Keratinocyte (primary cell): ENCODE results near the gene BDKRB2. TPM values are rescaled to one million over a fixed set of nuclear protein-coding genes. Genes with fewer than 3 reads are reported as not detected.

ENCODE experiments used
- DNase-seq: peaks from one replicate; pipeline ENCODE4 v3.0.0-alpha.2; 2011; ENCODE audit warnings: low read depth, missing footprints, low spot score
- FAIRE-seq: peaks from 2 replicates; lab custom pipeline; 2011; peaks lifted over from hg19 to GRCh38; lab: Jason Lieb, UNC
- H2AFZ ChIP-seq: 2 replicates; pipeline ENCODE4 v1.6.0; 2012; ENCODE audit warnings: low read length, control low read depth, inconsistent platforms; ENCODE audit not compliant: control insufficient read depth
- H3K27ac ChIP-seq: 2 replicates; pipeline ENCODE4 v1.5.1; 2011; ENCODE audit warnings: low read length; ENCODE audit not compliant: control insufficient read depth, insufficient read depth
- H3K27me3 ChIP-seq: 3 replicates; pipeline ENCODE4 v1.6.0; 2011; ENCODE audit warnings: low read length; ENCODE audit not compliant: control insufficient read depth, insufficient read depth; ENCODE audit errors: extremely low read depth
- H3K36me3 ChIP-seq, 2 experiments: 2 replicates in 1 of 2; 3 replicates in 1 of 2; pipeline ENCODE4 v1.5.1; 2011; ENCODE audit warnings: low read length in 2 of 2, mild to moderate bottlenecking in 1 of 2; ENCODE audit not compliant: control insufficient read depth in 2 of 2, insufficient read depth in 2 of 2; ENCODE audit errors: extremely low read depth in 1 of 2
- H3K4me1 ChIP-seq: 3 replicates; pipeline ENCODE4 v1.5.1; 2011; ENCODE audit warnings: low read length; ENCODE audit not compliant: control insufficient read depth, insufficient read depth; ENCODE audit errors: extremely low read depth
- H3K4me2 ChIP-seq: 3 replicates; pipeline ENCODE4 v1.6.0; 2011; ENCODE audit warnings: low read depth, low read length; ENCODE audit not compliant: control insufficient read depth, insufficient read depth; ENCODE audit errors: extremely low read depth
- H3K4me3 ChIP-seq, 3 experiments: fragments of 200-600 bp in 1 of 3; sonication (generic) in 1 of 3; 2 replicates in 2 of 3; 3 replicates in 1 of 3; pipeline ENCODE4 v1.5.1; 2011 to 2016; ENCODE audit warnings: low read length in 3 of 3, mild to moderate bottlenecking in 3 of 3, control low read depth in 2 of 3, inconsistent platforms in 1 of 3, low read depth in 1 of 3, mixed read lengths in 1 of 3, mixed run types in 1 of 3, moderate library complexity in 1 of 3; ENCODE audit not compliant: control insufficient read depth in 2 of 3, insufficient read depth in 2 of 3; ENCODE audit errors: extremely low read depth in 1 of 3
- H3K79me2 ChIP-seq: 2 replicates; pipeline ENCODE4 v1.6.0; 2012; ENCODE audit warnings: low read length; ENCODE audit not compliant: control insufficient read depth, insufficient read depth
- H3K9ac ChIP-seq: 3 replicates; pipeline ENCODE4 v1.6.0; 2011; ENCODE audit warnings: low read length; ENCODE audit not compliant: control insufficient read depth, insufficient read depth; ENCODE audit errors: extremely low read depth
- H3K9me1 ChIP-seq: 3 replicates; pipeline ENCODE4 v1.6.0; 2011; ENCODE audit warnings: low read length; ENCODE audit not compliant: control insufficient read depth, insufficient read depth; ENCODE audit errors: extremely low read depth
- H3K9me3 ChIP-seq: 2 replicates; pipeline ENCODE4 v1.5.1; 2012; ENCODE audit warnings: low read depth, low read length; ENCODE audit not compliant: control insufficient read depth
- H4K20me1 ChIP-seq: 3 replicates; pipeline ENCODE4 v1.6.0; 2011; ENCODE audit warnings: low read length; ENCODE audit not compliant: control insufficient read depth, insufficient read depth; ENCODE audit errors: extremely low read depth
- CTCF ChIP-seq, 3 experiments: IDR thresholded peaks in 1 of 3; conservative IDR thresholded peaks in 1 of 3; optimal IDR thresholded peaks in 1 of 3; 2 replicates in 2 of 3; 3 replicates in 1 of 3; pipeline versions ENCODE3 to v1.5.1; 2011; ENCODE audit warnings: low read length in 3 of 3, mild to moderate bottlenecking in 3 of 3, moderate library complexity in 2 of 3, control low read depth in 1 of 3, inconsistent platforms in 1 of 3; ENCODE audit not compliant: insufficient read depth in 2 of 3; ENCODE audit errors: extremely low read depth in 1 of 3
- EZH2 ChIP-seq: IDR thresholded peaks from one replicate; pipeline ENCODE4 v1.6.1; 2012; ENCODE audit warnings: inconsistent platforms, mild to moderate bottlenecking, low read length, moderate library complexity
- dilution Hi-C: fragments of 300-500 bp; cut with MboI; formaldehyde crosslinking; loops from one replicate; pipeline ENCODE4 v1.7.0; 2020; ENCODE audit warnings: low sequenced_read_pairs; ENCODE audit not compliant: extremely low pct_ligation_motif_present
- polyA plus RNA-seq, 5 experiments: library from polyadenylated mRNA; depleted of rRNA in 3 of 5; stranded (reverse) in 3 of 5; stranded (forward) in 1 of 5; unstranded in 1 of 5; fragments of >200 nt; gene quantifications; 1 replicate in 1 of 5; 2 replicates in 3 of 5; 3 replicates in 1 of 5; pipeline versions ENCODE4 v1.2.1 to v1.2.3, GENCODE V29; 2011 to 2012; ENCODE audit warnings: missing spikeins in 2 of 5, low read depth in 1 of 5, low replicate concordance in 1 of 5

The BDKRB2 gene
- polyA plus RNA-seq, 1 donor (not counting 4 experiments of a cell fraction or from before 2014, with no cell fraction given), result 13.2 TPM

- H3K36me3 ChIP-seq, result no peaks in the 10 kb centered on the region
- DNase-seq (no peak), FAIRE-seq (no peak)
- H3K9ac ChIP-seq, result no peak overlapping the region
- no peaks in the 10 kb centered on the region for H4K20me1 ChIP-seq
- H3K4me1 ChIP-seq, result peaks cover 6% of the 10 kb centered on the region
- H2AFZ ChIP-seq, result no peak overlapping the region
- dilution Hi-C loops, result no loop called here
- TF ChIP-seq CTCF (optimal IDR thresholded peaks at IDR 0.05 in 1 of 3, IDR thresholded peaks at IDR 0.05 in 1 of 3, conservative IDR thresholded peaks at IDR 0.05 in 1 of 3; ENCODE audit: extremely low read depth in 1 of 3, insufficient read depth in 2 of 3, low read length in 3 of 3), result no peak
- TF ChIP-seq EZH2, result no peak
- no peaks in the 10 kb centered on the region for H3K27me3 ChIP-seq
- H3K27ac ChIP-seq, result no peak overlapping the region
- no peaks in the 10 kb centered on the region for H3K9me3 ChIP-seq
- H3K79me2 ChIP-seq, result no peaks in the 10 kb centered on the region
- H3K4me3 ChIP-seq, result no peak overlapping the region
- no peak overlapping the region for H3K4me2 ChIP-seq
- H3K9me1 ChIP-seq, result no peaks in the 10 kb centered on the region
These were observed 38.9 kb upstream of the BDKRB2 start for GRCh38 chr14:96165493-96166436.

- H3K4me3 ChIP-seq, result no peak overlapping the region
- no peak overlapping the region for H3K4me2 ChIP-seq
- no peaks in the 10 kb centered on the region for H3K9me3 ChIP-seq
- DNase-seq (no peak), FAIRE-seq (no peak)
- H3K27me3 ChIP-seq, result no peaks in the 10 kb centered on the region
- H3K4me1 ChIP-seq, result peaks cover 6% of the 10 kb centered on the region
- H4K20me1 ChIP-seq, result no peaks in the 10 kb centered on the region
- H3K9ac ChIP-seq, result no peak overlapping the region
- dilution Hi-C loops, result no loop called here
- H2AFZ ChIP-seq, result no peak overlapping the region
- H3K9me1 ChIP-seq, result no peaks in the 10 kb centered on the region
- no peaks in the 10 kb centered on the region for H3K79me2 ChIP-seq
- no peak for TF ChIP-seq EZH2
- TF ChIP-seq CTCF (optimal IDR thresholded peaks at IDR 0.05 in 1 of 3, IDR thresholded peaks at IDR 0.05 in 1 of 3, conservative IDR thresholded peaks at IDR 0.05 in 1 of 3; ENCODE audit: extremely low read depth in 1 of 3, insufficient read depth in 2 of 3, low read length in 3 of 3), result no peak
- no peaks in the 10 kb centered on the region for H3K36me3 ChIP-seq
- no peak overlapping the region for H3K27ac ChIP-seq
These were observed 38.0 kb upstream of the BDKRB2 start for GRCh38 chr14:96166461-96167223.
